ENCODE measurements around the gene SNAP91.

DNA sequence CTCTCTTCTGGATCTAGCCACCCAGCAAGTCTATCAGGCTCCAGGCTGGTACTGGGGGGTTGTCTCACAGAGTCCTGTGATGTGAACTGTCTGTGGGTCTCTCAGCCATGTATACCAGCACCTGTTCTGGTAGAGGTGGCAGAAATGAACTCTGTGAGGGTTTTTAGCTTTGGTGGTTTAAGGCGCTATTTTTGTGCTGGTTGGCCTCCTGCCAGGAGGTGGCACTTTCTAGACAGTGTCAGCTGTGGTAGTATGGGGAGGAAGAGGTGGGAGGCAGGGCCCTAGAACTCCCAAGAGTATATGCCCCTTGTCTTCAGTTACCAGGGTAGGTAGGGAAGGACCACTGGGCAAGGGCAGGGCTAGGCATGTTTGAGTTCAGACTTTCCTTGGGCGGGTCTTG, 75.8 kb downstream of the SNAP91 start:
- TF ChIP-seq, protein P1, sequence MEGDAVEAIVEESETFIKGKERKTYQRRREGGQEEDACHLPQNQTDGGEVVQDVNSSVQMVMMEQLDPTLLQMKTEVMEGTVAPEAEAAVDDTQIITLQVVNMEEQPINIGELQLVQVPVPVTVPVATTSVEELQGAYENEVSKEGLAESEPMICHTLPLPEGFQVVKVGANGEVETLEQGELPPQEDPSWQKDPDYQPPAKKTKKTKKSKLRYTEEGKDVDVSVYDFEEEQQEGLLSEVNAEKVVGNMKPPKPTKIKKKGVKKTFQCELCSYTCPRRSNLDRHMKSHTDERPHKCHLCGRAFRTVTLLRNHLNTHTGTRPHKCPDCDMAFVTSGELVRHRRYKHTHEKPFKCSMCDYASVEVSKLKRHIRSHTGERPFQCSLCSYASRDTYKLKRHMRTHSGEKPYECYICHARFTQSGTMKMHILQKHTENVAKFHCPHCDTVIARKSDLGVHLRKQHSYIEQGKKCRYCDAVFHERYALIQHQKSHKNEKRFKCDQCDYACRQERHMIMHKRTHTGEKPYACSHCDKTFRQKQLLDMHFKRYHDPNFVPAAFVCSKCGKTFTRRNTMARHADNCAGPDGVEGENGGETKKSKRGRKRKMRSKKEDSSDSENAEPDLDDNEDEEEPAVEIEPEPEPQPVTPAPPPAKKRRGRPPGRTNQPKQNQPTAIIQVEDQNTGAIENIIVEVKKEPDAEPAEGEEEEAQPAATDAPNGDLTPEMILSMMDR (IDR thresholded peaks at IDR 0.05): no peak
- no peak for TF ChIP-seq POLR2A (IDR thresholded peaks at IDR 0.05)
